Bronchial epithelial cell (primary cell): ENCODE data around the gene BMERB1. TPM values are rescaled to one million over a fixed set of nuclear protein-coding genes. Genes with fewer than 3 reads are reported as not detected.
A peak's percentile ranks its signal among the peaks of the same experiment; 100 is the strongest.
"Not testable (repeated sequence)": the region's sequence is repeated elsewhere in the genome, so short reads cannot be mapped to it uniquely, and the experiment has no call there.

Experiments used
- DNase-seq: peaks from one replicate; pipeline ENCODE4 v3.0.0-alpha.2; 2010; ENCODE audit warnings: low read depth
- FAIRE-seq: peaks from 2 replicates; lab custom pipeline; 2011; peaks lifted over from hg19 to GRCh38; lab: Jason Lieb, UNC
- H3K27me3 ChIP-seq: 2 replicates; pipeline ENCODE4 v1.5.1; 2011; ENCODE audit warnings: low read length; ENCODE audit not compliant: control insufficient read depth, insufficient read depth
- H3K36me3 ChIP-seq: 2 replicates; pipeline ENCODE4 v1.5.1; 2011; ENCODE audit warnings: low read length; ENCODE audit not compliant: control insufficient read depth, insufficient read depth
- H3K4me3 ChIP-seq: 2 replicates; pipeline ENCODE4 v1.5.1; 2011; ENCODE audit warnings: mild to moderate bottlenecking, low read depth, low read length, control low read depth
- total RNA-seq: library from RNA; depleted of rRNA; stranded (reverse); fragments of >200 nt; gene quantifications from 2 replicates; pipeline ENCODE4 v1.2.1, GENCODE V29; 2014
- TF ChIP-seq, protein P1 (sequence below): IDR thresholded peaks from 2 replicates; pipeline ENCODE4 v1.5.1; 2011; ENCODE audit warnings: mild to moderate bottlenecking, moderate library complexity, low read length, control low read depth, inconsistent platforms; ENCODE audit not compliant: insufficient read depth, severe bottlenecking

Gene BMERB1
- total RNA-seq = 4.5 and 8.4 TPM in 2 replicates

DNA sequence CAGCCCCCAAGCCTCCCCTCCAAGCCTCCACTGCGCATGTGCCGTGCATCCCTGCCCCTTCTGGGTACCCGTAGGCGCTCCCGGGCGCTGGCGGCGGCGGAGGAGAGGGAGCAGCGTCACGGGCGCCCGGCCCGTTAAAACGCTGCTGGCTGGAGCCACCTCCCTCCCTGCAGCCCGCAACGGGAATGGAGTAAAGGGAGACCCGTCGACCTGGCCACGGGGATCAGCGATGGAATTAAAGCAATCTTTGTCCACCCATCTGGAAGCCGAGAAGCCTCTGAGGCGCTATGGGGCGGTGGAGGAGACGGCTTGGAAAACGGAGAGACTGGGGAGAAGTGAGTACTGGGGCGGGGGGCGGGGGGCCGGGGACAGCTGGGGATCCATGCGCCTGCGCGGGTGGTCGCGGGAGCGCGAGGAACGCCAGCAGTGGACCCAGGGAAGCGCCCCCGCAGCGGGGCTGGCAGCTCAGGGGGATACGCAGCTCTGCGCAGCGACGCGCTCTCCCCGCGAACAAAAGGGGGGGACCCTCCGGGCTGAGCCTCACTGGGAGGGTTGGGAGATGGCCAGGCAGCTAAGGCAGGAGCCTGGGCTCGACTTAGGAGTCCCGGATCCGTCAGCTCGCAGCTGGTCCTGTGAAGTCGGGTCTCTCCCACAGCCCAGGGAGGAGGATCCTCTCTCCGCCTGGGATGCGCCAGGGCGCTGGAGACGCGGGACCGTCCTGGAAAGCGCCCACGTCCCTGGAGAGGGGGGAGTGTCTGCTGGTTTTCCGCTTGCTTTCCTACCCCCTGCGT, at the start of gene BMERB1:
BMERB1 (plus strand) TSS at position 164 of the 791 bp plus-strand sequence; CDS start at position 230, 66 bp downstream.
- Histone ChIP-seq H3K36me3 (no peaks in the 10 kb centered on the region), H3K27me3 (no peaks in the 10 kb centered on the region), H3K4me3 (peak within 1 kb of the TSS; percentile 42)
- TF ChIP-seq, protein P1, sequence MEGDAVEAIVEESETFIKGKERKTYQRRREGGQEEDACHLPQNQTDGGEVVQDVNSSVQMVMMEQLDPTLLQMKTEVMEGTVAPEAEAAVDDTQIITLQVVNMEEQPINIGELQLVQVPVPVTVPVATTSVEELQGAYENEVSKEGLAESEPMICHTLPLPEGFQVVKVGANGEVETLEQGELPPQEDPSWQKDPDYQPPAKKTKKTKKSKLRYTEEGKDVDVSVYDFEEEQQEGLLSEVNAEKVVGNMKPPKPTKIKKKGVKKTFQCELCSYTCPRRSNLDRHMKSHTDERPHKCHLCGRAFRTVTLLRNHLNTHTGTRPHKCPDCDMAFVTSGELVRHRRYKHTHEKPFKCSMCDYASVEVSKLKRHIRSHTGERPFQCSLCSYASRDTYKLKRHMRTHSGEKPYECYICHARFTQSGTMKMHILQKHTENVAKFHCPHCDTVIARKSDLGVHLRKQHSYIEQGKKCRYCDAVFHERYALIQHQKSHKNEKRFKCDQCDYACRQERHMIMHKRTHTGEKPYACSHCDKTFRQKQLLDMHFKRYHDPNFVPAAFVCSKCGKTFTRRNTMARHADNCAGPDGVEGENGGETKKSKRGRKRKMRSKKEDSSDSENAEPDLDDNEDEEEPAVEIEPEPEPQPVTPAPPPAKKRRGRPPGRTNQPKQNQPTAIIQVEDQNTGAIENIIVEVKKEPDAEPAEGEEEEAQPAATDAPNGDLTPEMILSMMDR = no peak
- peak; percentile 36 for DNase-seq
- FAIRE-seq = no peak

DNA sequence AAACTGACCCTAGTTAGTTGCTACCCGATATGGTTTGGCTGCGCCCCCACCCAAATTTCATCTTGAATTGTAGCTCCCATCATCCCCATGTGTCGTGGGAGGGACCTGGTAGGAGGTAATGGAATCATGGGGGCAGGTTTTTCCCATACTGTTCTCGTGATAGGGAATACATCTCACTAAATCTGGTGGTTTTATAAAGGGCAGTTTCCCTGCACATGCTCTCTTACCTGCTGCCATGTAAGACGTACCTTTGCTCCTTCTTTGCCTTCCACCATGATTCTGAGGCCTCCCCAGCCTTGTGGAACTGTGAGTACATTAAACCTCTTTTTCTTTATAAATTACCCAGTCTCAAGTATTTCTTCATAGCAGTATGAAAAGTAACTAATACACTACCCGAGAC, 46.3 kb upstream of the BMERB1 start:
- not testable (repeated sequence) for FAIRE-seq

DNA sequence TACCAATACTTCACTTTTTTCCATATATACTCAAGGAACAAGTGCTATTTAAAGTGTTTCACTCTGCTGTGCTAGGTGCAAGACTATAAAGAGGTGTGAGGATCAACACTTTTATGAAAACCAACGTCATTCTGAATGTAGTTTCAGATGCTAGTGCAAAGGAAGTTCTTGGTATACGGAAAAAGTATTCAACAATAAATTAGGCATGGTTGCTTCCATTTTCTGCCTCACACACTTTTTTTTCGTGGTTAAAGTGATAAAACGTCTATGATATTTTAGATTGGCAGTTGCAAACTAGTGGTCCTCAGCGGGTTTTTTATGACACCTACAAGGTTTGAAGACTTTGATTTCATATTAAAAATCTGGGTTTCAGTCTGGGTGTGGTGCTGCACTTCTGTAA, 44.5 kb upstream of the BMERB1 start:
- FAIRE-seq, DNase-seq, H3K27me3 ChIP-seq, H3K36me3 ChIP-seq, H3K4me3 ChIP-seq: not testable (repeated sequence)

More for the DNA sequence above, 46.3 kb upstream of the BMERB1 start:
- not testable (repeated sequence) for H3K4me3 ChIP-seq, H3K27me3 ChIP-seq, DNase-seq, H3K36me3 ChIP-seq

DNA sequence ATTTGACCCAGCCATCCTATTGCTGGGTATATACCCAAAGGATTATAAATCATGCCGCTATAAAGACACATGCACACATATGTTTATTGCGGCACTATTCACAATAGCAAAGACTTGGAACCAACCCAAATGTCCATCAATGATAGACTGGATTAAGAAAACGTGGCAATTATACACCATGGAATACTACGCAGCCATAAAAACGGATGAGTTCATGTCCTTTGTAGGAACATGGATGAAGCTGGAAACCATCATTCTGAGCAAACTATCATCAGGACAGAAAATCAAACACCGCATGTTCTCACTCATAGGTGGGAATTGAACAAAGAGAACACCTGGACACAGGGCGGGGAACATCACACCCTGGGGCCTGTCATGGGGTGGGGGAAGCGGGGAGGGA, 41.4 kb upstream of the BMERB1 start:
- FAIRE-seq, H3K27me3 ChIP-seq, H3K36me3 ChIP-seq, DNase-seq, H3K4me3 ChIP-seq: not testable (repeated sequence)

DNA sequence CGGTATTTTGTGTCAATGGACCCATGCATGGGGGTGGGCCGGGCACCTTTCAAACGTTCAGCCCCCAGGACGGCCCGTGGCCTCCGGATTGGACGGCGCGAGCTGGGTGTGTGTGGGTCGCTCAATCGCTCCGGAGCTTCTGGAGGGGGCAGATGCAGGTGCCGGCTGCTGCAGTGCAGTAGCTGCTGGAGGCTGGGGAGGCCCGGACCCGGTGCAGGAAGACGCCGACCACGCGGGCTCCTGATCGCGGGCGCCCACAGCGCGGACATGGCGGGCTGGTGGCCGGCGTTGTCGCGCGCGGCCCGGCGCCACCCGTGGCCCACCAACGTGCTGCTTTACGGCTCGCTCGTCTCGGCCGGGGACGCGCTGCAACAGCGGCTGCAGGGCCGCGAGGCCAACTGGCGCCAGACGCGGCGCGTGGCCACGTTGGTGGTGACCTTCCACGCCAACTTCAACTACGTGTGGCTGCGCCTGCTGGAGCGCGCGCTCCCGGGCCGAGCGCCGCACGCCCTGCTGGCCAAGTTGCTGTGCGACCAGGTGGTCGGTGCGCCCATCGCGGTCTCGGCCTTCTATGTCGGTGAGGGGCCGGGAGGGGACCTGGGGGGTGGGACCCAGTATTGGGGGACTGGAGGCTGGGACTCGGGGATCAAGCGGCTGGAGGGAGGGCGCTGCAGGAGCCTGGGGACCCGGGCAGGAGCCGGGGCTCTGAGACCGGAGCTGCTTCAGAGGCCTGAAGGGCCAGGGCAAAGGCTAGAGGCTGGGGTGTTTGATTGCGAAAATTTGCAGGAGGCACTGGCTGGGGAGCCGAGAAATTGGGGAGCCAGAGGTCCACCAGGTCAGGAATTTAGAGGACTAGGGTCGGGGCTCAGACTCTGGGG, 38.5 kb upstream of the BMERB1 start, which contains the start of gene MPV17L:
MPV17L (plus strand) TSS at position 124 of the 878 bp plus-strand sequence; CDS start at position 268, 144 bp downstream.
- FAIRE-seq, H3K27me3 ChIP-seq, H3K36me3 ChIP-seq, DNase-seq: not testable (repeated sequence)
- H3K4me3 ChIP-seq = peak within 1 kb of the TSS; percentile 31

DNA sequence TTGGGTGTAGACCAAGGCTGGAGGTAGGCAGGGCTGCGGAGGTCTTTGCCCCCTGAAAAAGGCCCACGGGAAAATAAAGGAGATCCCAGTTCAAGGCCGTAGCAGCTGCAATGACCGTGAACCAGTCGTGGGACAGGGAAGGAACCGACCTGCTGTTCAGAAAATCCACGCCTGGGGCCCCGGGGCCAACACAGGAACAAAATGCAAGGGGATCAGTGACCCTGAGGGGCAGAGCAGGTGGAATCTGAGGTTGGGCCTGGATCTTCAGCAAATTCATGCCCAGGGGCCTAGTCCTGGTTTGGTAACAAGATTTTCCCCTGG, 37.9 kb upstream of the BMERB1 start:
- DNase-seq, FAIRE-seq, H3K36me3 ChIP-seq, H3K27me3 ChIP-seq, H3K4me3 ChIP-seq: not testable (repeated sequence)

DNA sequence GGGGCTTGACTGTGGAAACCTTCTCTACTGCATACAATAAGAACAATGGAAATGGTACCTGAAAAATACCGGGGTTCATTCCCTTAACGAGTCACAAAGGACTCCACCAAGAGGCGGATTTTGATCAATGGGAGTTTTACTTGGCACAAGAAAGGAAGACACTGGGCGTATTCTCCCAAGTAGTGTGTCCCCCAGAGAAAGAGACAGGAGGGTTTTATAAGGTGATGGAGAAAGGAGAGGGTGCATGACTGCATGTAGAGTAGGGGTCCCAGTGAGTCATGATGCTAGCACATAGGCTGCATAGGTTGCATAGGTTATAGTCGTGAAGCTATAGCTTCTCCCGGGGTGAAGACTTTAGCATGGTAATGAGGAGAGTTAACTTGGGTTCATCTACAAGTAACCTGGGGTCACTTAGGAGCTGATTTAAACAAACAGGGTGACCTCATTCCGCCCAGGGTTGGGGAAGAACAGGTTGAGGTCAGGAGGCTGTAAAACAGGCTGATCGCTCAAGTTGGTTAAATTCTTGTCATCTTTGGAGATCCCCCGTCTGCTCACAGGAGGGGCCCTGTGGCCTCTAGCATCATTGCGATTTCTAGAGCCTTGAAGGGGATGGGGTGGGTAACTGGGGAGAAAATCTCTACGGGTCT, 37.3 kb upstream of the BMERB1 start:
- TF ChIP-seq, protein P1 = no peak
- no peak for FAIRE-seq

More for the DNA sequence above, 37.3 kb upstream of the BMERB1 start:
- no peak for DNase-seq
- H3K4me3 ChIP-seq = no peak overlapping the region
- H3K27me3 ChIP-seq = no peaks in the 10 kb centered on the region
- H3K36me3 ChIP-seq = no peaks in the 10 kb centered on the region
